ENCODE data around the gene DGKH. TPM values are rescaled to one million over a fixed set of nuclear protein-coding genes. Genes with fewer than 3 reads are reported as not detected.

DGKH gene
- total and polyA plus RNA-seq, 2 experiments from 2014 or later, result 3.6 to 7.2 TPM

DNA sequence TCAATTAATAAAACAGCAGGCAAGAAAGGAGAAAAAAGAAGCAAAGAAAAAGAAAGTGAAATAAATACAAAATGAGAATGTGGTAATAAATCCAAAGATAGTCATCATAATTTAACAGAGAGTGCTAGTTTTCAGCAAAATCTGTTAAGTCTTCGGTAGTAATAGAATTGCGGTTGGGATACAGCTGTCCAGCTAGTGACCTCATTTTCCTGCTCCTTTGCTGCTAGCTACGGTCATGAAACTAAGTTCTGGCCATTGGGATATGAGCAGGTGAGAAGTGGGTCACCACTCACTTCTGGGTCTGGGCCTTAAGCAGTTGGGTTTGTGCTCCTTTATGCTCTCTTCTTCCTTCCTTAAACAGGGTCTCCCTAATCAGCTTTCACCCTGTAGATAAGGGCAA is 11.7 kb upstream of the DGKH start:
- no peaks in the 10 kb centered on the region for H3K9me3 ChIP-seq (ENCODE audit: low read depth)
- H3K4me2 ChIP-seq, result no peak overlapping the region
- H3K4me1 ChIP-seq (ENCODE audit: insufficient read depth), result no peaks in the 10 kb centered on the region
- H4K20me1 ChIP-seq (ENCODE audit: insufficient read depth, poor library complexity, severe bottlenecking), result no peaks in the 10 kb centered on the region
- WGBS (ENCODE audit: low lambda C conversion rate, missing lambda C conversion rate), result 94% methylated on average over 3 of the region's 3 CpGs
- no peak for DNase-seq (ENCODE audit: low spot score)
- no peak overlapping the region for H2AFZ ChIP-seq
- no peak overlapping the region for H3K4me3 ChIP-seq
- no peaks in the 10 kb centered on the region for H3K36me3 ChIP-seq (replicated peaks; ENCODE audit: insufficient read depth, low read depth)
- no peak overlapping the region for H3K27ac ChIP-seq
- H3K27me3 ChIP-seq, result no peaks in the 10 kb centered on the region
- no peaks in the 10 kb centered on the region for H3K79me2 ChIP-seq
- TF ChIP-seq EZH2phosphoT487 (IDR thresholded peaks at IDR 0.05; ENCODE audit: low read depth, severe bottlenecking, unreplicated experiment), result no peak
- TF ChIP-seq, protein P1, sequence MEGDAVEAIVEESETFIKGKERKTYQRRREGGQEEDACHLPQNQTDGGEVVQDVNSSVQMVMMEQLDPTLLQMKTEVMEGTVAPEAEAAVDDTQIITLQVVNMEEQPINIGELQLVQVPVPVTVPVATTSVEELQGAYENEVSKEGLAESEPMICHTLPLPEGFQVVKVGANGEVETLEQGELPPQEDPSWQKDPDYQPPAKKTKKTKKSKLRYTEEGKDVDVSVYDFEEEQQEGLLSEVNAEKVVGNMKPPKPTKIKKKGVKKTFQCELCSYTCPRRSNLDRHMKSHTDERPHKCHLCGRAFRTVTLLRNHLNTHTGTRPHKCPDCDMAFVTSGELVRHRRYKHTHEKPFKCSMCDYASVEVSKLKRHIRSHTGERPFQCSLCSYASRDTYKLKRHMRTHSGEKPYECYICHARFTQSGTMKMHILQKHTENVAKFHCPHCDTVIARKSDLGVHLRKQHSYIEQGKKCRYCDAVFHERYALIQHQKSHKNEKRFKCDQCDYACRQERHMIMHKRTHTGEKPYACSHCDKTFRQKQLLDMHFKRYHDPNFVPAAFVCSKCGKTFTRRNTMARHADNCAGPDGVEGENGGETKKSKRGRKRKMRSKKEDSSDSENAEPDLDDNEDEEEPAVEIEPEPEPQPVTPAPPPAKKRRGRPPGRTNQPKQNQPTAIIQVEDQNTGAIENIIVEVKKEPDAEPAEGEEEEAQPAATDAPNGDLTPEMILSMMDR (IDR thresholded peaks at IDR 0.05; ENCODE audit: poor library complexity), result no peak
- TF ChIP-seq EZH2 (IDR thresholded peaks at IDR 0.05; ENCODE audit: borderline replicate concordance), result no peak
- no peaks in the 10 kb centered on the region for H3K9me2 ChIP-seq (replicated peaks; ENCODE audit: insufficient read depth)

DNA sequence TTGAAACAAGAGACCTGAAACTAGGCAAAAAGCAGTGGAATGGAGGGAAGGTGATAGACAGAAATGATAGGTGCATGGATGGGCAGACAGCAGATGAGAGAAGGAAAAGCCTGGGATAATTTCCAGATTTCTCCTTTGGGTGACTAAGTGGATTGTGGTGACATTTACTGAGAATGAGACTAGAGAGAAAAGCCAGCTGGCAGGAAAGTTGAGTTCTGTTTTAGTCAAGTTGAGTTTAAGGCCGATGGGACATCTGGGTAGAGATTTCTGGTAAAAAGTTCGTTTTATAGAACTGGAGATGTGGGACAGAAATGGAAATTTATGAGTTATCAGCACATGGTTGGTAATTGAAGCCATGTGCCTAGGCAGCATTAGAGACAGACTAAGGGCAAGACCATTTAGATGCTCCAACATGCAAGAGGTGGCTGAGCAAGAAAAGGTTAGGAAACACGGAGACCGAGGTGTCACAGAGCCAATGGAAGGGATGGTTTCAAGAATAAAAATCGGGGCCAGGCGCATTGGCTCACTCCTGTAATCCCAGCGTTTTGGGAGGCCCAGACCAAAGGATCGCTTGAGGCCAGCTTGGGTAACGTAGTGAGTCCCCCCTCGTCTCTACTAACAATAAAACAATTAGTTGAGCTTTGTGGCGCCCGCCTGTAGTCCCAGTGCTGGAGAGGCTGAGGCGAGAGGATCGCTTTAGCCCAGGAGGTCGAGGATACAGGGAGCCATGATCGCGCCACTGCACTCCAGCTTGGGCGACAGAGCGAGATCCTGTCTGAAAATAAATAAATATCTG is 9.6 kb upstream of the DGKH start:
- H3K9me3 ChIP-seq (ENCODE audit: low read depth), result no peaks in the 10 kb centered on the region
- DNase-seq (ENCODE audit: low spot score), result no peak
- H3K4me2 ChIP-seq, result peak overlapping the region; percentile 74
- H3K27ac ChIP-seq, result peak overlapping the region; percentile 96
- no peaks in the 10 kb centered on the region for H3K4me1 ChIP-seq (ENCODE audit: insufficient read depth)
- no peaks in the 10 kb centered on the region for H4K20me1 ChIP-seq (ENCODE audit: insufficient read depth, poor library complexity, severe bottlenecking)
- TF ChIP-seq, protein P1 (IDR thresholded peaks at IDR 0.05; ENCODE audit: poor library complexity), result no peak
- TF ChIP-seq EZH2phosphoT487 (IDR thresholded peaks at IDR 0.05; ENCODE audit: low read depth, severe bottlenecking, unreplicated experiment) (no peak), EZH2 (IDR thresholded peaks at IDR 0.05; ENCODE audit: borderline replicate concordance) (no peak)
- H3K9me2 ChIP-seq (replicated peaks; ENCODE audit: insufficient read depth), result no peaks in the 10 kb centered on the region
- H2AFZ ChIP-seq, result peak overlapping the region; percentile 63
- H3K27me3 ChIP-seq, result no peaks in the 10 kb centered on the region
- H3K36me3 ChIP-seq (replicated peaks; ENCODE audit: insufficient read depth, low read depth), result no peaks in the 10 kb centered on the region
- H3K4me3 ChIP-seq, result no peak overlapping the region
- H3K79me2 ChIP-seq, result peaks cover 18% of the 10 kb centered on the region
- WGBS (ENCODE audit: low lambda C conversion rate, missing lambda C conversion rate), result 83% methylated on average over 19 of the region's 19 CpGs

DNA sequence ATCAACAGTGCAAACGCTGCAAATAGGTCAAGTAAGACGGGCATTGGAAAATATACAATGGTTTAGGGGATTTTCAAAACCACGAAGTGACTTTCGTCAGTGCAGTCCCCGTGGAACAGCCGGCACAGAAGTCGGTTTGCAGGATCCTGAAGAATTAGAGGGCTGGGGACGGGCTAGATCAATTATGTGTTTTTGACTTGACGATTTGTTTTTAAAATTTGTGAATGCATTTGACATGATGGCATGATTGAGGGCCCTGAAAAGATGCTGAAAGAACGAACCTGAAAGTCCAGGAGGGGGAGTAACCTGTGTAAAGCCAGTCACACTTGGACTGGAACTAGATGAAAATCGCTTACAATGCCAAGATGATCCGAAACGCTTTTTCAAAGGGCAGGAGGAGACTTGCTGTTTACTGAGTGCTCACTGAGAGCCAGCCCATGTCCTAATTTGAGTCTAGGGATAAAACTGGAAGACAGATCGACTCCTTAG is 8.9 kb upstream of the DGKH start:
- H3K9me2 ChIP-seq (replicated peaks; ENCODE audit: insufficient read depth), result no peaks in the 10 kb centered on the region
- TF ChIP-seq EZH2phosphoT487 (IDR thresholded peaks at IDR 0.05; ENCODE audit: low read depth, severe bottlenecking, unreplicated experiment), result no peak
- TF ChIP-seq, protein P1 (IDR thresholded peaks at IDR 0.05; ENCODE audit: poor library complexity), result no peak
- TF ChIP-seq EZH2 (IDR thresholded peaks at IDR 0.05; ENCODE audit: borderline replicate concordance), result no peak
- peaks cover 25% of the 10 kb centered on the region for H3K79me2 ChIP-seq
- H3K9me3 ChIP-seq (ENCODE audit: low read depth), result no peaks in the 10 kb centered on the region
- DNase-seq (ENCODE audit: low spot score), result no peak
- H3K4me1 ChIP-seq (ENCODE audit: insufficient read depth), result no peaks in the 10 kb centered on the region
- H3K4me3 ChIP-seq, result peak overlapping the region; percentile 38
- WGBS (ENCODE audit: low lambda C conversion rate, missing lambda C conversion rate), result 23% methylated on average over 14 of the region's 14 CpGs
- no peaks in the 10 kb centered on the region for H3K36me3 ChIP-seq (replicated peaks; ENCODE audit: insufficient read depth, low read depth)
- peak overlapping the region; percentile 74 for H3K4me2 ChIP-seq
- no peaks in the 10 kb centered on the region for H4K20me1 ChIP-seq (ENCODE audit: insufficient read depth, poor library complexity, severe bottlenecking)
- H3K27me3 ChIP-seq, result no peaks in the 10 kb centered on the region
- H2AFZ ChIP-seq, result peak overlapping the region; percentile 63
- peak overlapping the region; percentile 96 for H3K27ac ChIP-seq
